RPMI7951 (cell line): ENCODE results near the gene PALM. TPM values are rescaled to one million over a fixed set of nuclear protein-coding genes. Genes with fewer than 3 reads are reported as not detected.
"Not testable (repeated sequence)": the region's sequence is repeated elsewhere in the genome, so short reads cannot be mapped to it uniquely, and the experiment has no call there.

Source experiments
- DNase-seq: peaks from one replicate; pipeline ENCODE4 v3.0.0-alpha.2; 2012; ENCODE audit warnings: low read depth
- total RNA-seq: library from RNA; depleted of rRNA; stranded (reverse); fragments of >200 nt; shearing (Covaris generic); gene quantifications from 2 replicates; pipeline ENCODE4 v1.2.3, GENCODE V29; 2014

The PALM gene
- total RNA-seq, 1 experiment from 2014 or later, result not detected

DNA sequence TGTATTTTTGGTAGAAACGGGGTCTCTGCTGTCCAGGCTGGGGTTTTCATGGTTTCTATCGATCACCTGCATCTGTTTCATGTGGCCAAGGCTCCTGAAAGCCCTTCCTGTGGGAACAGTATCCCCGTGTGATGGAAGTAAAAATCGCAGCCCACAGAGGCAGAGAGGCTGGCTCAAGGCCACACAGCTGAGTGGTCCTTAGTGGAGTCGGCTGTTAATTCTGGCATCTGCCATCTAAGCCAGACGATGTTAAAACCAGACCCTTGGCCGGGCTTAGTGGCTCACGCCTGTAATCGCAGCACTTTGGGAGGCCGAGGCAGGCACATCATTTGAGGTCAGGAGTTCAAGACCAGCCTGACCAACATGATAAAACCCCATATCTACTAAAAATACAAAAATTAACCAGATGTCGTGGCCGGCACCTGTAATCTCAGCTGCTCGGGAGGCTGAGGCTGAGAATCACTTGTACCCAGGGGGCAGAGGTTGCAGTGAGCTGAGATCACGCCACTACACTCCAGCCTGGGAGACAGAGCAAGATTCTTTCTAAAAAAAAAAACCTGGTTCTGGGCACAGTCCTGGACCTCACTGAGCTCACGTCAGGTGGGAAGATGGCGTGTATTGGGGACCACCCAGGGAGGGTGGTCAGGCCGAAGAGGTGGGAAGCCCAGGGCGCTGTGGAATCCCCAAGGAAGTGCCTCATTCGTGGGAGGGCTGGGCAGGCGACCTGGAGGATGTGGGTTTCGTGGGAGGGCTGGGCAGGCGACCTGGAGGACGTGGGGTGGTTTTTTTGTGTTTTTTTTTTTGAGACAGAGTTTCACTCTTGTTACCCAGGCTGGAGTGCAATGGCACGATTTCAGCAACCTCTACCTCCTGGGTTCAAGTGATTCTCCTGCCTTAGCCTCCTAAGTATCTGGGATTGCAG is 23.7 kb downstream of the PALM start:
- no peak for DNase-seq

DNA sequence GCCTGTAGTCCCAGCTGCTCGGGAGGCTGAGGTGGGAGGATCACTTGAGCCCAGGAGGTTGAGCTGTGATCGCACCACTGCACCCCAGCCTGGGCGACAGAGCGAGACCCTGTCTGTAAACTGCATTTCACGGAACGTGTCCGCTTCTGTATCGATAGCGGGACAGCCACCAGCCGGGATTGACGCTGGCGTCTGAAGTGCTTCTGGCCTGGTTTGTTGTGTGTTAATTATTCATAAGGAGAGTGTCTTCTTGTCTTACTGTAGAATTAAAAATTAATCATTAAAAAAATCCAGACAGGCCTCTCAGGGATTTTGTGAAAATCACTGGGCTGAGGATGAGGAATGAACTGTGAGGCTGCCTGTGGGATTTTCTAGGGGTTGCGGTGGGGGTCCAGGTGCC is 26.0 kb downstream of the PALM start:
- DNase-seq, result no peak

DNA sequence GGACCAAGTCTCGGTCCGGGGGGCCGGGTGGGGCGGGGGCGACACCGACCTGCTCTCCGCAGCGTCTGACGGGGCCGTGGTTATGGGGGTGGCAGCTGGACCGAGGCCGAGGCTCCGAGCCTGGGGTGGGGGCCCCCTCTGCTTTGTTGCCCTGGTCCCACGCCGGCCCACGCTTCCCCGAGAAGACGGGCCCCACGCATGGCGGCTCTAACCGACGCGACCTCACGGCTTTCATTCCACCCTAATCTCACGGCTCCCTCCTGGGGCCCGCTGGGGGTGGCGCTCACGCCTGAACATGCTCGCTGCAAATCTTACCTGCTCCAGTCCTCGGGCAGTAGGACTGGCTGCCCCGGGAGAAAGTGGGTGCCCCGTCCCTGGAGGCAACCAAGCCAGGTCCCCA is 27.4 kb downstream of the PALM start:
- DNase-seq, result no peak

DNA sequence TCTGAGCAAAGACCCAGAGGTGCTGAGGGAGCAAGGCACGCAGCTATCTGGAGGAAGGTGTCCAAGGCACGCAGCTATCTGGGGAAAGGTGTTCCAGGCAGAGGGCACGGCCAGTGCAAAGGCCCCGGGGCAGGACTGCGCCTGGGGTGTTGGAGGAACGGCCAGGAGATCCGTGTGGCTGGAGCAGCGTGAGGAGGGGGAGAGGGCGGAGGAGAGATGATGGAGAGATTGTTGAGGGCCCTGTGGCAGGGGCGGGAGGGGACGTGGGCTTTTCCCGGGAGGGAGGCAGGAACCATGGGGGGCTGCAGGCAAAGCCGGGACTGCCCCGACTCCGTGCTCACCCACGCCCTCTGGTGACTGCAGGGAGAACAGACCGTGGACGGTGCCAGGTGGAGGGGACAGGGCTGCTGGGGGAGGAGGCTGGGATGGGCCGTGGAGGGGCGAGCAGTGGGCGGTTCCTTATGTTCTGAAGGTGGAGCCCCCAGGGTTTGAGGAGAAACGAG is 28.9 kb downstream of the PALM start:
- DNase-seq, result no peak

DNA sequence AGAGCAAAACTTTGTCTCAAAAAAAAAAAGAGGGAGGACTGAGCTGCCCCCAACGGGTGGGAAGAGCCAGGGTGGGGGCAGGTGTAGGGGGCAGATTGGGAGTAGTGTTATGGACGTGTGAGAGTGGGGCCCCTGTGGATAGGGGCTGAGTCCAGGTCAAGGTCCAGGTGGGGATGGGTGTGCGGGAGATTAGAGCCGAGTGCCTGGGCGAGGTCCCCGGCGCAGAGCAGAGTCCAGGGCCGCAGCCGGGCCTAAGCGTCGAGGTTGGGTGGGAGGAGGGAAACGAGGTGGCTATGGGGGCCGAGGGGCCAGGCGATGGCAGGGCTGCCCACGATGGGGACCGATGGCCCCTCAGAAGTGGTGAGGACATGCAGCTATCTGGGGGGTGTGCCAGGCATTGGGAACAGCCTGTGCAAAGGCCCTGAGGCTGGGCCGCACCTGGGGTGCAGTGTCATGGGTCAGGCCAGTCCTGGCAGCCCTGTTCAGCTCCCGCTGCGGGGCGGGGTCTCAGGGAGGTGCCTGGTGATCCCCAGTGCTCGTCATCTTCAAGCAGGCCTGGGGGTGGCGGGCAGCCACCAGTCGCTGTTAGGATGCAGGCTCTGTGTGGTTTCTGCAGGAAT is 29.9 kb downstream of the PALM start:
- DNase-seq, result no peak

DNA sequence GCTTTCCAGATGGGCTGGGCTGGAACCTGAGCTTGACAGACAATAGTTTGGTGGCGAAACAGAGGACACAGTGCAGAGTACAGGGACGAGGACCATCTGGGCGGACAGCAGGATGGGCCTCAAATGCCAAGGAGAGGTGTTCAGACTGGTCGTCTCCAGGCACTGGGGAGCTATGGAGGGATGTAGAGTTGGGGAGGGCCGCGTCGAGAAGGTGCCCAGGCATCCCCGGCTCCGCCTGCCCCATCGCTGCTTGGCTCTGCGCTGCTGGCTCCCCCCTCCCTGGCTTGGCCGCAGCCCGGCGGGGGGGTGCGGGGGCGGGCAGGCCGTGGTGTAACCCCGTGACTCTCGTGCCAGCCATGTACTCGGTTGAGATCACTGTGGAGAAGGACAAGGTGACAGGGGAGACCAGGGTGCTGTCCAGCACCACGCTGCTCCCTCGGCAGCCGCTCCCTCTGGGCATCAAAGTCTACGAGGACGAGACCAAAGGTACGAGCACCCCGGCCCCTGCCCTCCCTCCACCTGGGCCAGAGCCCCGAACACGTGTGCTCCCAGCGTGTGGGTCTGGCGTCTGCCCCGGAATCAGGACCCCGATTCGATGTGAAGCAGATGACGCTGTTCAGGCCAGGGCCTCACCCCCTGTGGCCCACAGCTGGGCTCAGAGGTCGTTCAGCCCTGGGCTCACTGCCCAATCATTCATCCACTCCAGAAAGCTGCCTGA is 31.4 kb downstream of the PALM start:
- DNase-seq, result no peak

DNA sequence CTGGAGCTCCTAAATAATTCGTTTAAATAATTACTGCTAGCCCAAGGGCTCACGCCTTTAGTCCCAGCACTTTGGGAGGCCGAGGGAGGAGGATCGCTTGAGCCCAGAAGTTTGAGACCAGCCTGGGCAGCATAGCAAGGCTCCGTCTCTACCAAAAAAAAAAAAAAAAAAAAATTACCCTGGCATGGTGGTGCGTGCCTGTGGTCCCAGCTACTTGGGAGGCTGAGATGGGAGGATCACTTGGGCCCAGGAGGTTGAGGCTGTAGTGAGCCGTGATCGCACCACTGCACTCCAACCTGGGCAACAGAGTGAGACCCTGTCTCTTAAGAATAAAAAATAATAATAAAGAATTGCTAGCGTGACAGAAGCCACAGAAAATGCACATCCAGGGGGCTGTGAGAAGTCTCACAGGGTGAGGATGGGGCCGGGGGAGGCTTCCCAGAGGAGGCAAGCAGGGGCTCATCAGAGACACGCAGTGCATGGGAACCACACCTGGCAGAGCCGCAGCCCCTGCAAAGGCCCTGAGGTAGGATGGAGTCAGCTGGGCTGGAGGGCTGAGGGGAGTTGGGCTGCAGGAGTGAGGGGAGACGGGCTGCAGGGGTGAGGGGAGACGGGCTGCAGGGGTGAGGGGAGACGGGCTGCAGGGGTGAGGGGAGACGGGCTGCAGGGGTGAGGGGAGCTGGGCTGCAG is 32.2 kb downstream of the PALM start:
- DNase-seq, result not testable (repeated sequence)

DNA sequence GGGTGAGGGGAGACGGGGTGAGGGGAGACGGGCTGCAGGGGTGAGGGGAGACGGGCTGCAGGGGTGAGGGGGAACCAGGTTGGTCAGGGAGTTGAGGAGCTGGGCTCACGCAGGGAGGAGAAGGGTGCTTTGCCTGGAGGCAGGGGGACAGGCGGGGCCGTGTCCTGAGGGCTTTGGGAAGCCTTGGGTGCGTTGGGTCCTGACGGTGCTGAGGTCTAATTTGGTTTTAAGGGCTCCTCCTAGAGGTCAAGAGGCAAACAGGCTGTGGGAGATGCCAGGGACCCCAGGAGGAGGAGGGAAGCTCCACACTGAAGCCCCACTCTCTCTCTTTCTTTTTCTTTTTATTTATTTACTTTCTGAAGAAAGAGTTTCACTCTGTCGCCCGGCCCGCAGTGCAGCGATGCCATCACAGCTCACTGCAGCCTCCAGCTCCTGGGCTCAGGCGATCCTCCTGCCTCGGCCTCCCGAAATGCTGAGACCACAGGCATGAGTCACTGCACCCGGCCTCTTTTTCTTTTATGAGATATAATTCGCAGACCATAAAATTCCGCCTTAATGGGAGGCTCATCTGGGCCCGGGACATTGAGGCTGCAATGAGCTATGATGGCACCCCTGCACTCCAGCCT is 32.9 kb downstream of the PALM start:
- peak; percentile 21 for DNase-seq

DNA sequence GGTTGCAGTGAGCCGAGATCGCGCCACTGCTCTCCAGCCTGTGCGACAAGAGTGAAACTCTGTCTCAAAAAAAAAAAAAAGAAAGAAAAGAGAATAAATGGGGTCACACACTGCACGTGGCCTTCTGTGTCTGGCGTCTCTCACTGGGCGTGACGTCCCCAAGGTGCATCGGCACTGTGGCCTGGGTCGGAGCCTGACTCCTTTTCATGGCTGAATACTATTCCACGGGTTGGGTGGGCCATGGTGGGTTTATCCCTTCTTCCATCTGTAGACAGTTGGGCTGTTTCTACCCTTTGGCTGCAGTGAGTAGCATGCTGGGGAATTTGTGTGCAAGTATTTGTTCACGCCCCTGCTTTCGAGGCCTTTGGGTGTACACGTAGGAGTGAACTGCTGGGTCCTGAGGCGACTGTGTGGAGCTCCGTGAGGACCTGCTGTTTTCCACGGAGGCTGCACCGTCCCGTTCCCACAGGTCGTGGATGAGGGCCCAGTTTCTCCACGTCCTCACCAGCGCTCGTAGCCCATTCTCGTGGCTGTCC is 33.9 kb downstream of the PALM start:
- no peak for DNase-seq

DNA sequence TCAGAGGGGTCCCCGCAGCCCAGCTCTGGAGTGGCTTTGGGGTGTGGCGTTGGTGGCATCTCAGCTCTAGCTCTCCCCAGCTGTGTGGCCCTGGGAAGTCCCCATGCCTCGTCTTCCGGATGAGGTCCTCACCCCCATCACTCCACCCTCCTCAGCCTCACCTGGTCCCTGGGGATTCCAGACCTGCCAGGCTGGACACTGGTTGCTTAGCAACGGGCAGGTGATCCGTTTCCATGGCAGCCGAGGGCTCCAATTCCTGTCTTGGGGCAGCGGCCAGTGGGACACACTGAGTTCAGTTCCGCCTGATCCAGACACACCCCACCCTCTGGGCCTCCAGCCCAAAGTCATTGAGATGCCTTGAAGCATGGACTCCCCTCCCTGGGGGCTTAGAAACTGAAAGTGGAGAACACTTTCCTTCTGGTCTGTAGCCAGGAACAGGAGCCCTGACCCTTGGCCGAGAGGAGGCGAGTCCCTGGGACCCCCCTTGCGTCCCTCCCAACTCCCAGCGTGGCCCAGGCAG is 34.5 kb downstream of the PALM start:
- DNase-seq, result no peak

DNA sequence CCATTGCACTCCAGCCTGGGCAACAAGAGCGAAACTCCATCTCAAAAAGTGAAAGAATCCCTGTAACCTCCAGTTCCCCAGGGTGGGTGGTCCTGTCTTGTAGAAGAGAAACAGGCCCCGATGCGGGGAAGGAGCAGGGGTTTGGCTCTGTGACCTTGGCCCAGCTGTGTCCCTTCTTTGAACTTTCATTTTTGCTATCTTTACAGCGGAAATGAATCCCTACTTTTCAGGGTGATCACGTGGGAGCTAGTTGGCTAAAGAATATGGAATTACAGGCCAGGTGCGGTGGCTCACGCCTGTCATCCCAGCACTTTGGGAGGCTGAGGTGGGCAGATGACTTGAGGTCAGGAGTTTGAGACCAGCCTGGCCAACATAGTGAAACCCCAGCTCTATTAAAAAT is 36.4 kb downstream of the PALM start:
- DNase-seq, result peak; percentile 31

DNA sequence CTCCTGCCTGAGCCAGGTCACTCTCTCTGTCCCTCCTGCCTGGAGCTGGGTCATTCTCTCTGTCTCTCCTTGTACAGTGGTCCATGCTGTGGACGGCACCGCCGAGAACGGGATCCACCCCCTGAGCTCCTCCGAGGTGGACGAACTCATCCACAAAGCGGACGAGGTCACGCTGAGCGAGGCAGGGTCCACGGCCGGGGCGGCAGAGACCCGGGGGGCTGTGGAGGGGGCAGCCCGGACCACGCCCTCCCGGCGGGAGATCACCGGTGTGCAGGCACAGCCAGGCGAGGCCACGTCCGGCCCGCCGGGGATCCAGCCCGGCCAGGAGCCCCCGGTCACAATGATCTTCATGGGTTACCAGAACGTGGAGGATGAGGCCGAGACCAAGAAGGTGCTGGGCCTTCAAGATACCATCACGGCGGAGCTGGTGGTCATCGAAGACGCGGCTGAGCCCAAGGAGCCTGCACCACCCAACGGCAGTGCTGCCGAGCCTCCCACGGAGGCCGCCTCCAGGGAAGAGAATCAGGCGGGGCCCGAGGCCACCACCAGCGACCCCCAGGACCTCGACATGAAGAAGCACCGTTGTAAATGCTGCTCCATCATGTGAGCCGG is 37.6 kb downstream of the PALM start:
- DNase-seq, result no peak

DNA sequence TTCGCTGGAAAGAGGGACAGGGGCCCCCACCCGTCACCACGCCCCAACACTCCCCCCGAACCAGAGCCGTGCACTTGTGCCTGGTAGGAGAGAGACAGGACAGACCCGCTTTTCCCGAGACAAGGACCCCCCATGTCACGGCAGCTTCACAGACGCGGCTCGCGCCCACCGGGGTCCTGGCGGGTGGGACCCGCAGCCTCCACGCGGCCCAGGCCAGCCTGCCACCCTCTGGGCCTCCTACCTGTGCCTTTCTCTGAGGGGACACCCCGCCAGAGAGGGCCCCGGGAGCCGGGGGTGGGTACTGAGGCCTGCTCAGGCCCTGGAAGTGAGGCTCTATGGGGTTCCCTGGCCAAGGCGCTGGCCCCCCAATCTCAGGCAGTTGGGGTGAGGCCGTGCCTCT is 38.2 kb downstream of the PALM start:
- no peak for DNase-seq

DNA sequence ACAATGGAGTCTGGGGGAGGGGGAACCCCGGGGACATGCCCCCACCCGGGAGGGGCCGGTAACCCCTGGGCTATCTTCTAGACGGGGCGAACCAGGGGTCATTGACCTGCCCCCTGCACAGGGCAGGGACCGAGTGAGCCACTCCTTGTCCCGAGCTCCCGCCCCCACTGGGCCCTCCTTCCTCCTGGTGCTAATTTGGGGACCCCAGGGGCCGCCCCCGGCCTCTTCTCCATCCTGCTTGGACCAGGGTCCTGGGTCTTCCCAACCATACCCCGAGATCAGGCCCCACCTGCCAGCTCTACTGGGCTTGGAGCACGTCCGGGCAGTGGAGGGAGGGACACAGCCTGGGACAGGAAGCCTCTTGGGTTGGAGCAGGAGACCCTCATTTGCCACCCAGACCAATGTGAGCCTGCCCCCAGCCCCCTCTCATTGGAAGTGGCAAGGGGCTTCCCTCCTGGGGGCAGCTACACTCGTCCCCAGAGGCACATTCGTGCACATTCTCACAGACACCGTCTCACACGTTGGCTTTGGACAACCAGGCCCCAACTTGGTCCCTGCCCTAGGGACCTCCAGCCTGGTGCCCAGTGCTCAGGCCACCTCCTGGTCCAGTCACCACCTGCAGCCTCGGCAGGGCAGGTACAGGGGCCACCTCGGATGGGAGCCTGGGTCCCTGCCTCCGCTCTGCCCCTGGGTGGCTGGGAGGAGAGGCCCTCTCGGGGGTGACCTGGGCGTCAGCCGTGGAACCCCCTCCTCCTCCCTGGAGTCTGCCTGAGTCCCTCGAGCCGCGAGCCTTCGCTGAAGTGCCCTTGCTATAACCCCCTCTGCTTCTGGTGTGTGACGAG is 38.9 kb downstream of the PALM start:
- DNase-seq, result no peak

DNA sequence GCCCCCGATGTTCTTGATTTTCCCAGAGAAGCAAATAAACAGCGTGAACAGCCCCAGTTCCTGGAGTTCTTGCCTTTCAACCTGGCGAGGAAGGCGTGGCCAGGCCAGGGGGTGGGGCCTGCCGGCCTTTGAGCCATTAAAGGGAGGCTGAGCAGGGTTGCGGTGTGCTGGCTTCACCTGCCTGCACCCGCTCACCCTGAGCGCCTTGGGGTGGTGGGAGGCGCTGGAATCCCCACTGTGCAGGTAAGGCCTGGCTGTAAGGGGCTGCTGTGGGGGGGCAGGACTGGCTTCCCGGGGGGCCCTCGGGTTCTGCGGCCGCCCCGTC is 39.5 kb downstream of the PALM start:
- DNase-seq, result no peak

DNA sequence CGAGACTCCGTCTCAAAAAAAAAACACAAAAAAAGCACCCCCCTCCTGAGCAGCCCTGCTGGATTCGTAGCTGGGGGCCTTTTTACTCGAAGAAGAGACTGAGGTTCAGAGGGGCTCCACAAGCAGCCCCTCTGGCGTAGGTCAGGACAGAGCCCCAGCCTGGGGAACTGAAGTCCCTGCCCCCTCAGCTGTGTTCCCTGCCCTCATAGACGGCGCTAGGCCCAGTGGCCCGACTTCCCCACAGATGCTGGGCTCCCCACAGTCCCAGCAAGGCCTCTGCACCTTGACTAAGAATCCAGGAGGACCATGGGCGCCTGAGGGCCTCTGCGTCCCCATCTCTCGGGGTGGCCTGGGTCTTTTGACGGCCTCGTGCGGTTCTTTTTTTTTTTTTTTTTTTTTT is 41.1 kb downstream of the PALM start:
- DNase-seq, result no peak

DNA sequence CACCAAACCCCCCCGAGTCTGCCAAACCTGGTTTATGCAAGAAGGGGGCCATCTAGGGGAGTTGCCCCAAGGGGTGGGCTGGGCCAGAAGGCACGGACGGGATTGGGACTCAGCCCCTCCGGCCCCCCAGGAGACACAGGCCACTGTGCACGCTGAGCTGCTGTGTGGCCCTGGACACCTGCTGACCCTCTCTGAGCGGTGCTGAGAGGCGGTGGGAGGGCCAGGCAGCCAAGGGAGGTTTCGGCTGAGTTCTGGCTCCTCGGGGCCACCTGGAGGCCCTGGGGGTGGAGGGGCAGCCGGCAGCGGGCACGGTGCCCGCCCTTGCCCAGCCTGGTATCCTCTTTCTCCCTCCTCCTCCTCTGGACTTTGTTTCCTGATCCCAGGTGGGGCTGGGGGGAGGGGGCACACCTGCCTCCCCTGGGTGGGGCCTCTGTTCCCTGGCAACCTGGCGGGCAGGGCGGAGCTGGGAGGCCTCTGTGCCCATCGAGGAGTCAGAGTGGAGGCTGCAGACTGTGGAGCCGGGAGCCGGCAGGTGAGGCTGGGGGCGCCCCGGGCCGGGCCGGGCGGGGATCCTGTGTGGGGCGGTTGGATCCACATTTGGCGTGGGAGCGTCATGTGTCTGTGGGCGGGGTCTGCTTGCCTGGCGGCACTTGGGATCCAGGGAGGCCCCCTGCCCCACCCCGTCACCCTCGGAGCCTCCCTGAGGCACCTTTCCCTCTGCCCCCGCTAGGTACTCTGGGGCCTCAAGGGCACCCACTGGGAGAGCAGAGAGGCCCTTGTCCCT is 42.1 kb downstream of the PALM start, which contains the start of gene MISP:
TSS of gene MISP (plus strand) at position 473 of the 784 bp plus-strand sequence. CDS start 5,835 bp downstream, outside the sequence.
- no peak for DNase-seq

DNA sequence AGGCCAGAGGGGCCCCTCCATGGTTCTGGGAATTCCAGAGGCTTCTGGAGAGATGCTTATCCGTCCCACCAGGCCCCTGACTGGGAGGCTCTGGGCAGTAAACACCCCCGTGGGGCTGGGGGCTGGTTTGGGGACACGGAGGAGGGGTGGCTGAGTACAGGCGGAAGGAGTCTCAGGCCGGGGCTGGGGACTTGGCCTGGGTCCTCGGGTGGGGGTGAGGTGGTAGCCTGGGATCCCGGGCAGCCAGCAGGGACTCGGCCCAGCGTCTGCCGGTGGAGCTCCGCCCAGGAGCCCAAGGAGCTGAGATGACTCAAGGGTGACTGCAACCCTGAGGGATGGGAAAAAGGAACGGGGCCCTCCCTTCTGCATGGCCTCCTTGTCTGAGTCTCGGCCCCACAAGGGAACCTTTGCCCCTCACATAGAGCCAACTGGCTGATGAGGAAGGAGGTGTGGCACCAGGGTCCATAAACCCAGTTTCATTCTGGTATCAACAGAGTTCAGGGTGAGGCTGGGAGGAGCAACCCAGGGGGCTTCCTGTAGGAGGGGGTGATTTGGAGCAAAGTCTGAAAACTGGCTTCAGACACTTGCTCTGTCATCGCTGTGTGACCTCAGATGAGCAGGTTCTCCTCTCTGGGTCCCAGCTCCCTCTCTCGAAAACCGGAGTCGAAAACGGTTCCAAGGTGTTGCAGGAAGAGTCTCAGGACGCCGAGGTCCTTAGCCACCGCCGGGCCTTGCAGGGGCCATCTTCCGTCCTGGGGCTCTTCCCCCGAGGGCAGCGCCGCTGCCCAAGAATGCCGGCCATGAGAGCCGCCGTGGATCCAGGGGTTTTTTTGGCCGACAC is 43.0 kb downstream of the PALM start:
- DNase-seq, result peak; percentile 86
